Effector memory CD4-positive, alpha-beta T cell (primary cell): ENCODE data around the gene SSBP3.

Experiments
- DNase-seq, 3 donors: peaks; one replicate each; pipeline ENCODE4 v3.0.0-alpha.2; 2020
- H3K27ac ChIP-seq: 2 replicates; pipeline ENCODE4 v1.7.0; 2013; ENCODE audit warnings: mild to moderate bottlenecking, low read length, moderate library complexity; ENCODE audit not compliant: insufficient read depth, poor library complexity, severe bottlenecking
- H3K27me3 ChIP-seq: replicated peaks from 2 replicates; pipeline ENCODE4 v1.7.0; 2013; ENCODE audit warnings: mild to moderate bottlenecking, low read length; ENCODE audit not compliant: insufficient read depth, control insufficient read depth, poor library complexity, severe bottlenecking
- H3K36me3 ChIP-seq: 2 replicates; pipeline ENCODE4 v1.7.0; 2013; ENCODE audit warnings: mild to moderate bottlenecking, low read length, moderate library complexity; ENCODE audit not compliant: control insufficient read depth, insufficient read depth
- H3K4me1 ChIP-seq: 2 replicates; pipeline ENCODE4 v1.7.0; 2013; ENCODE audit warnings: low read length, mild to moderate bottlenecking; ENCODE audit not compliant: control insufficient read depth, insufficient read depth, poor library complexity, severe bottlenecking
- H3K4me3 ChIP-seq: 2 replicates; pipeline ENCODE4 v1.7.0; 2013; ENCODE audit warnings: low read length, low read depth, mild to moderate bottlenecking; ENCODE audit not compliant: insufficient read depth, poor library complexity, severe bottlenecking
- H3K9me3 ChIP-seq: 2 replicates; pipeline ENCODE4 v1.7.0; 2013; ENCODE audit warnings: mild to moderate bottlenecking, low read length, moderate library complexity; ENCODE audit not compliant: control insufficient read depth

Gene SSBP3

DNA sequence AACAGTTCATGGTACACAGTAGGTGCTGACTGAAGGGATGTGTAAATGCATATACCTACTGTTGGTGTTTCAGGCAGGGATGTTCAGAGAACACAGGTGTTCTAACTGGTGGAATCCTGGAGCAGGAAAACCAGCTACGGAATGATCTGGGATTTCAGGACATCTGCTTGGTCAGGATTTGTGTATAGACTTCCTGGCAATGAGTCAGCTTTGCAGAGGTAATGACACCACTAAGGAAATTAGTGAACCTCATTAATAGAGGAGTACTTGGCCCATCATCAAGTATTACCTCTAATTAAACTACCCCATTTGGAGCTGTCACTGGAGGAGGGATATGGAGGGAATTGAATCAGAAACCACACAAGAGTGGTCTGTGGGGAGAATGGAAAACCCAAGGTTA, 198.9 kb downstream of the SSBP3 start:
- peaks cover 50% of the 10 kb centered on the region for H3K36me3 ChIP-seq
- no peak for DNase-seq

DNA sequence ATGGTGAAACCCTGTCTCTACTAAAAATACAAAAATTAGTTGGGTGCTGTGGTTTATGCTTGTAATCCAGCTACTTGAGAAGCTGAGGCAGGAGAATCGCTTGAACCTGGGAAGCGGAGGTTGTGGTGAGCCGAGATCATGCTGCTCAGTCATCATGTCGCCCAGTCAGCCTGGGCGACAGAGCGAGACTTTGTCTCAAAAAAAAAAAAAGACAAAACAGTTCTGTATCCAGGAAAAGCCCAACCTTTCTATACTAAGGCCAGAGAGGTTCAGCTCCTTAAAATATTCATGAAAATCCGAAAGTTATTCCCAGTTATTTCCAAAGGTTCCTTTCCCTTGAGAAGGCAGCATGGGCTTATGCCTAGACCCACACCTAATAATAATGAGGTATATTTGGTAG, 202.0 kb downstream of the SSBP3 start:
- H3K36me3 ChIP-seq = peaks cover 23% of the 10 kb centered on the region
- H3K9me3 ChIP-seq = no peaks in the 10 kb centered on the region
- H3K27ac ChIP-seq = no peak overlapping the region
- H3K4me1 ChIP-seq = peaks cover 12% of the 10 kb centered on the region
- H3K4me3 ChIP-seq = no peak overlapping the region
- no peak for DNase-seq
- no peaks in the 10 kb centered on the region for H3K27me3 ChIP-seq

More for the DNA sequence above, 198.9 kb downstream of the SSBP3 start:
- Histone ChIP-seq H3K4me3 (no peak overlapping the region), H3K9me3 (no peaks in the 10 kb centered on the region), H3K27ac (no peak overlapping the region), H3K27me3 (no peaks in the 10 kb centered on the region), H3K4me1 (no peaks in the 10 kb centered on the region)

DNA sequence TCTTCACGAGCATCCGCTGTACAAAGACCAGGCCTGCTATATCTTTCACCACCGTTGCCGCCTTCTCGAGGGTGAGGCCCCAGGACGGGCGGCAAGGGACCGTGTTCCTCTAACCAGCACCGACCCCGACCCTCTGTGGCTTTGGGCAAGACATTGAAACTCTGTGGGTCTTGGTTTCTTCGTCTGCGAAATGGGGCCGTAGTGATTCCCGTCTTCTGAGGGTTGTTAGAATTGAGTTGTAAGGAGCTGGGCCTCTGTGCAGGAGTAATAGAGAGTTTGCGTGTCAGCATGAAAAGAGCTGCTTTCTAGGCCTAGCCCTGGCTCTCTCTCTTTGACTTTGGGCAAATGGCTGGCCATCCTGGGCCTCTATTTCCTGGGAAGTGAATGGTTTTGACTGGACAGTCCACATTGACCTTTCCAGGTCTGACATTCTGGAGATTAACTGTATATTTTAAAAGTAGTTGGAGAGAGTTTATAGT, 205.6 kb downstream of the SSBP3 start:
- DNase-seq = no peak
- H3K4me3 ChIP-seq = peak overlapping the region; percentile 77
- H3K4me1 ChIP-seq = peaks cover 14% of the 10 kb centered on the region
- H3K27ac ChIP-seq = peak overlapping the region; percentile 72
- H3K36me3 ChIP-seq = peaks cover 9% of the 10 kb centered on the region
- H3K27me3 ChIP-seq = no peaks in the 10 kb centered on the region
- H3K9me3 ChIP-seq = no peaks in the 10 kb centered on the region

DNA sequence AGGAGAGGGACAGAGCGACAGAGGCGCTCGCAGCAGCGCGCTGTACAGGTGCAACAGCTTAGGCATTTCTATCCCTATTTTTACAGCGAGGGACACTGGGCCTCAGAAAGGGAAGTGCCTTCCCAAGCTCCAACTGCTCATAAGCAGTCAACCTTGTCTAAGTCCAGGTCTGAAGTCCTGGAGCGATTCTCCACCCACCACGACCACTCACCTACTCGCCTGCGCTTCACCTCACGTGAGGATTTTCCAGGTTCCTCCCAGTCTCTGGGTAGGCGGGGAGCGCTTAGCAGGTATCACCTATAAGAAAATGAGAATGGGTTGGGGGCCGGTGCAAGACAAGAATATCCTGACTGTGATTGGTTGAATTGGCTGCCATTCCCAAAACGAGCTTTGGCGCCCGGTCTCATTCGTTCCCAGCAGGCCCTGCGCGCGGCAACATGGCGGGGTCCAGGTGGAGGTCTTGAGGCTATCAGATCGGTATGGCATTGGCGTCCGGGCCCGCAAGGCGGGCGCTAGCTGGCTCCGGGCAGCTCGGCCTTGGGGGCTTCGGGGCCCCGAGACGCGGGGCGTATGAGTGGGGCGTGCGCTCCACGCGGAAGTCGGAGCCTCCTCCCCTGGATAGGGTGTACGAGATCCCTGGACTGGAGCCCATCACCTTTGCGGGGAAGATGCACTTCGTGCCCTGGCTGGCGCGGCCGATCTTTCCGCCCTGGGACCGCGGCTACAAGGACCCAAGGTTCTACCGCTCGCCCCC, 206.3 kb downstream of the SSBP3 start, which contains the start of the genes CYB5RL and MRPL37:
TSS of gene CYB5RL (minus strand) at position 266 of the 754 bp plus-strand sequence. CDS start 4,414 bp downstream, outside the sequence.
TSS of gene MRPL37 (plus strand) at position 403 of the 754 bp plus-strand sequence. CDS start at position 480, 77 bp downstream.
- Histone ChIP-seq H3K4me1 (peaks cover 14% of the 10 kb centered on the region), H3K36me3 (peaks cover 7% of the 10 kb centered on the region), H3K9me3 (no peaks in the 10 kb centered on the region), H3K4me3 (peak within 1 kb of the TSS; percentile 77), H3K27ac (peak within 1 kb of the TSS; percentile 72), H3K27me3 (no peaks in the 10 kb centered on the region)
- peak; percentile 73 to 85 (median 83) for DNase-seq

DNA sequence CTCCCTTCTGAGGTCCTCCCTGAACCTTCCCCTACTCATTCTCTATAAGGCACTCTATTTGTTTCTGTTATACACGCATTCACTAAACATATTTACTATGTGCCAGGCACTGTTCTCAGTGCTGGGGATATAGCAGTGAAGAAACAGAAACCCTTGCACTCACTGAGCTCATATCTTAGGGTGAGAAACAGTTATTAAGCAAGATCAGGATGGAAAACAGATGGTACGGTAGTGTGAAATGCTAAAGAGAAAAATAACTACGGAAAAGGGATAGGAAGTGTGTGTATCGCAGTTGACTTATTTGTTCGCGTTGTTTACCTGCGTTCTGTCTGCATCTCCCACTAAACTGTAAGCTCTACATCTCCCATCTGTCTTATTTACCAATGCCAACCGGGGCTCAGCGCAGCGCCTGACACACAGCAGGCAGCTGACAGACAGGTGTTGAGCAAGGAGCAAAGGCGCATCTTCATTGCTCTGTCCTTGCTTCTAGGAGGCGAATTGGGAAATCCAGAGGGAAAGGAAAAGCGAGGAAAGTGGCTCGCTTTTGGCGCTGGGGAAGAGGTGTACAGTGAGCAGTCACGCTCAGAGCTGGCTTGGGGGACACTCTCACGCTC, 206.9 kb downstream of the SSBP3 start:
- Histone ChIP-seq H3K4me3 (peak overlapping the region; percentile 77), H3K9me3 (no peaks in the 10 kb centered on the region), H3K36me3 (peaks cover 9% of the 10 kb centered on the region), H3K27me3 (no peaks in the 10 kb centered on the region), H3K27ac (peak overlapping the region; percentile 72), H3K4me1 (peaks cover 14% of the 10 kb centered on the region)
- no peak for DNase-seq

DNA sequence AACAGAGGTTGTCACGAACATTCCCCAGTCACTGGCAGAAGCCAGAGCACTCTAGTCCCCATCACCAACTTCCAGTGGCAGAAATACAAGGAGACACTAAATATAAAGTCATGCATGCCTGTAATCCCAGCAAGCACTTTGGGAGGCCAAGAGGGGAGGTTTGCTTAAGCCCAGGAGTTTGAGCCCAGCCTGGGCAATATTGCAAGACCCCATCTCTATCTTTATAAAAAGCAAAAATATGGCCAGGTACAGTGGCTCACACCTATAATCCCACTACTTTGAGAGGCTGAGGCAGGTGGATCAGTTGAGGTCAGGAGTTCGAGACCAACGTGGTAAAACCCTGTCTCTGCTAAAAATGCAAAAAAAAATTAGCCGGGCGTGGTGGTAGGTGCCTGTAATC, 212.7 kb downstream of the SSBP3 start:
- no peak overlapping the region for H3K27ac ChIP-seq
- H3K9me3 ChIP-seq = no peaks in the 10 kb centered on the region
- no peak overlapping the region for H3K4me3 ChIP-seq
- peaks cover 9% of the 10 kb centered on the region for H3K36me3 ChIP-seq
- no peaks in the 10 kb centered on the region for H3K27me3 ChIP-seq
- DNase-seq = no peak
- H3K4me1 ChIP-seq = no peaks in the 10 kb centered on the region

DNA sequence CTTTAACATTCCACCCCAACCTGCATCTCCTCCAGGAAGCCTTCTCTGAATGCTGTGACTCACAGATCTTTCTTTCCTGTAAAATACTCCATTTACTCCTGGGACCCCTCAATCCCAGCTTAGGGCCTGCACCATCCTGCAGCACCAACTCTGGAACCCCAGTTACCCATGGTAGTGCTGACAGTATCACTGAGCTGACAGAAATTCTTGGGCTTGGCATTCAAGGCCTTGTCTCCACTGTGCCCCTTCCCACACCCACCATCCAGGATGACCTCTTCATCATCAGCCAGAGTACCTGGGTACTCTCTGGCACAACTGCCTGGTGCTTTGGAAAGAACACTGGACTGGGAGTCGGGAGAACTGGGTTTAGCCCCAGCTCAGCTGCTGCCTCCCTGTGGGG, 214.7 kb downstream of the SSBP3 start:
- Histone ChIP-seq H3K4me1 (no peaks in the 10 kb centered on the region), H3K9me3 (no peaks in the 10 kb centered on the region), H3K27me3 (no peaks in the 10 kb centered on the region), H3K4me3 (no peak overlapping the region), H3K36me3 (peaks cover 9% of the 10 kb centered on the region), H3K27ac (no peak overlapping the region)
- DNase-seq = no peak

DNA sequence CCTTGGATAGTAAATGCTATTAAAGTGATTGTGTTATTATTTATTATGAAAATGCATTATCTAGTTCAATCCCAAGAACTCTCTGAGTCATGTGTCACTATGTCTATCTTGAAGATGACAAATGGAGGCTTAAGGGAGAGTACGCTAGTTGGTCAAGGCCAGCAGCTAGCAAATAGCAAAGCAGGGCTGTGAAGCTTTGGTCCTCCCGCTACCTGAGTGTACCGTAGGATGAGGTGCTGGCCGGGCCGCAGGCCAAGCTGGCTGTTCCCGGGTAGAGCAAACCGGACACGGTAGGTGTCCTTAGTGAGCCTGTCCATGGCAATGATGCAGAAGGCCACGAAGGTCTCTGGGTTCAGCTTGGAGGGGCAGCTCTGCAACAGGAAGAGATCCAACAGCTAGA, 215.7 kb downstream of the SSBP3 start:
- H3K9me3 ChIP-seq = no peaks in the 10 kb centered on the region
- no peaks in the 10 kb centered on the region for H3K4me1 ChIP-seq
- no peak overlapping the region for H3K27ac ChIP-seq
- peaks cover 8% of the 10 kb centered on the region for H3K36me3 ChIP-seq
- H3K4me3 ChIP-seq = no peak overlapping the region
- H3K27me3 ChIP-seq = no peaks in the 10 kb centered on the region
- no peak for DNase-seq

DNA sequence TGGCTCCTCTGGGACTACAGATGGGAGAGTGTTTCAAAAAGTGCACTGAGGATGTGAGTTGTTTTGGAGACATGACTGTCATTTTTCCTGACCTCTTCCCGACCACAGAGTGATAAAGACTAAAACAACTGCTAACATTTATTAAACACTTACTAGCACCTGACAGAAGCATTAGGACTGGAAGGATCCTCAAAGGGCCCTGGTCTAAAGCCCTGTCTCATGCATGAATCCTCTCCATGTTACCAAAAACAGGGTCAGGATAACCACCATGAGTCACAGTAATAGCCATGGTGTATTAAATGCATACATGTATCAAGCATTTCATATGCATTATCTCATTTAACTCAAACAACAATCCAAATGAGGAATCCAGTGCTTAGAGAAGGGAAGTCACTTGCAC, 217.9 kb downstream of the SSBP3 start:
- Histone ChIP-seq H3K9me3 (no peaks in the 10 kb centered on the region), H3K4me3 (no peak overlapping the region), H3K27ac (no peak overlapping the region), H3K4me1 (no peaks in the 10 kb centered on the region), H3K27me3 (no peaks in the 10 kb centered on the region), H3K36me3 (no peaks in the 10 kb centered on the region)
- no peak for DNase-seq

DNA sequence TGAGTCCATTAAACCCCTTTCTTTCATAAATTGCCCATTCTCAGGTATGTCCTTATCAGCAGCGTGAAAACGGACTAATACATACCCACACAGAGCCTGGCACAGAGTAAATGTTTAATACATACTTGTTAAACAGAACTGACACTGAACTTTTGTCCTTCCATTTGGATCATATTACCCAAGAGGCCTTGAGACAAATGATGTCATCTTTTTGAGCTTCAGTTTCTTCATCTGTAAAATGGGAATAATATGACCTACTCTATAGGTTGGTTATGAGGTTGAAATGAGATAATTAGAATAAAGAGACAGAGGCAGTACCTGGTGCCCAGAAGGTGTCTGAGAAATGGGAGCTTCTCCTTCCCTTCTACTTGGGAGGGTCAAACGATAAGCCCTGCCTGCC, 220.1 kb downstream of the SSBP3 start:
- Histone ChIP-seq H3K27me3 (no peaks in the 10 kb centered on the region), H3K27ac (no peak overlapping the region), H3K4me3 (no peak overlapping the region), H3K9me3 (no peaks in the 10 kb centered on the region), H3K4me1 (no peaks in the 10 kb centered on the region), H3K36me3 (no peaks in the 10 kb centered on the region)
- DNase-seq = no peak
